ENCODE measurements around the gene UBTD1. TPM values are rescaled to one million over a fixed set of nuclear protein-coding genes. Genes with fewer than 3 reads are reported as not detected.

Gene UBTD1
- total RNA-seq, 2 donors from 2014 or later = 19.1 to 19.3 TPM

DNA sequence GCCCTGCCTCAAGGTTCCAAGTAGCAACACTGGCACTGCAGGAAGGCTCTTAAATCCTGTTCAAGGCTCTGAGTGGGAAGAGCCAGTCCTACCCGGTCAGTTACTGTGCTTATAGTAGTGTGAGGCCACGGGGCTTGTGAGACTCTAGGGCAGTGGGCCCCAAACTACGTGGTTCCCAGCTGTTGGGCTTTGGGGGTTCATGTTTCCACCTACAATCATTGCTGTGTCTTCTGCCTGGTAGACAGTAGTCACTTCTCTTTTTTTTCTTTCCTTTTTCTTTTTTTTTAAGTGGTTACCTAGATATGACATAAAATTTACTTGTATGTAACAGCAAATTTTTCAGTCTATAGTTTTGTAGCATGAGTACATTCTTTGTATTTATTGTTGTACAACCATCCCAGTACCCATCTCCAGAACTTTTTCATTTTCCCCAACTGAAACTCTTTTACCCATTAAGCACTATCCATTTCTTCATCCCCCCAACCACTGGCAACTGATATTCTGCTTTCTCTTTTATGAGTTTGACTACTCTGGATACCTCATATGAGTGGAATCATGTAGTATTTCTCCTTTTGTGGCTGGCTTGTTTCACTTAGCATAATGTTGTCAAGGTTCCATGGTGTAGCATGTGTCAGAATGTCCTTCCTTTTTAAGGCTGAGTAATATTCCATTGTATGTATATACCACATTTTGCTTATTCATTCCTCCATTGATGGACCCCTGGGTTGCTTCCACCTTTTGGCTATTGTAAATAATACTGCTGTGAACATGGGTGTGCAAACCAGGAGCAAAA is 7.7 kb downstream of the UBTD1 start:
- no peak for DNase-seq
- Mint-ChIP-seq H3K9me3 (no peaks in the 10 kb centered on the region), H3K4me1 (peaks cover 20% of the 10 kb centered on the region), H3K27ac (no peak overlapping the region), H3K36me3 (ENCODE audit: low read depth) (peaks cover 2% of the 10 kb centered on the region), H3K4me3 (no peak overlapping the region), H3K27me3 (ENCODE audit: insufficient read depth) (peaks cover 2% of the 10 kb centered on the region)
- WGBS, 2 experiments (ENCODE audit: insufficient coverage in 1 of 2, insufficient read length in 1 of 2) = 83 to 93% methylated on average over 3 of the region's 3 CpGs
- H3K4me3 ChIP-seq (ENCODE audit: low read length) = no peak overlapping the region
- H3K36me3 ChIP-seq (ENCODE audit: control insufficient read depth, insufficient read depth, low read length) = no peaks in the 10 kb centered on the region
- no peak overlapping the region for H3K27ac ChIP-seq (ENCODE audit: low read depth, low read length)
- peaks cover 7% of the 10 kb centered on the region for H3K4me1 ChIP-seq (ENCODE audit: control insufficient read depth, insufficient read depth, low read length)
- no peaks in the 10 kb centered on the region for H3K9me3 ChIP-seq (ENCODE audit: control insufficient read depth, low read length)
- peaks cover 1% of the 10 kb centered on the region for H3K27me3 ChIP-seq (ENCODE audit: control insufficient read depth, insufficient read depth, low read length, poor library complexity, severe bottlenecking)
- TF ChIP-seq, protein P1, sequence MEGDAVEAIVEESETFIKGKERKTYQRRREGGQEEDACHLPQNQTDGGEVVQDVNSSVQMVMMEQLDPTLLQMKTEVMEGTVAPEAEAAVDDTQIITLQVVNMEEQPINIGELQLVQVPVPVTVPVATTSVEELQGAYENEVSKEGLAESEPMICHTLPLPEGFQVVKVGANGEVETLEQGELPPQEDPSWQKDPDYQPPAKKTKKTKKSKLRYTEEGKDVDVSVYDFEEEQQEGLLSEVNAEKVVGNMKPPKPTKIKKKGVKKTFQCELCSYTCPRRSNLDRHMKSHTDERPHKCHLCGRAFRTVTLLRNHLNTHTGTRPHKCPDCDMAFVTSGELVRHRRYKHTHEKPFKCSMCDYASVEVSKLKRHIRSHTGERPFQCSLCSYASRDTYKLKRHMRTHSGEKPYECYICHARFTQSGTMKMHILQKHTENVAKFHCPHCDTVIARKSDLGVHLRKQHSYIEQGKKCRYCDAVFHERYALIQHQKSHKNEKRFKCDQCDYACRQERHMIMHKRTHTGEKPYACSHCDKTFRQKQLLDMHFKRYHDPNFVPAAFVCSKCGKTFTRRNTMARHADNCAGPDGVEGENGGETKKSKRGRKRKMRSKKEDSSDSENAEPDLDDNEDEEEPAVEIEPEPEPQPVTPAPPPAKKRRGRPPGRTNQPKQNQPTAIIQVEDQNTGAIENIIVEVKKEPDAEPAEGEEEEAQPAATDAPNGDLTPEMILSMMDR (conservative IDR thresholded peaks at IDR 0.05) = no peak
- no peak overlapping the region for H3K9ac ChIP-seq (ENCODE audit: extremely low read depth, low read length, poor library complexity, severe bottlenecking)

DNA sequence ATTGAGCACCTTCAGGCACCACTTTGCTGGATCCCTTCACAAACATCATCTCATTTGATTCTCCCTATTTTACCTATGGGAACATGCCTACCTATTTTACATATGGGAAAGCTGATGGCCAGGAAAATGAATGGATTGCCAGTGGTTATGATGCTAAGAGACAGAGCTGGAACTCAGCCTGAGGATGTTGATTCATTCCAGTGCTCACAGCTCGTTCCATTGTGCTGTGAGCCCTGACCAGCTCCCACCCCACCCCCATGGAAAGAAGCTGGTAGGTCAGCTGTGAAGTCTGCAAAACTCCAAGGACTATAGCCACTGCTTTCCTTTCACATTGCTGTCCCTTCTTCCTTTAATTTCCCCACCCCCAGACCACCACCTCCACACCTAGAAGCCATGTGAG is 9.6 kb downstream of the UBTD1 start:
- Mint-ChIP-seq H3K9me3 (no peaks in the 10 kb centered on the region), H3K4me3 (no peak overlapping the region), H3K27ac (peak overlapping the region; percentile 81), H3K27me3 (ENCODE audit: insufficient read depth) (no peaks in the 10 kb centered on the region), H3K4me1 (peaks cover 13% of the 10 kb centered on the region), H3K36me3 (ENCODE audit: low read depth) (no peaks in the 10 kb centered on the region)
- Histone ChIP-seq H3K27ac (ENCODE audit: low read depth, low read length) (no peak overlapping the region), H3K4me3 (ENCODE audit: low read length) (no peak overlapping the region), H3K27me3 (ENCODE audit: control insufficient read depth, insufficient read depth, low read length, poor library complexity, severe bottlenecking) (no peaks in the 10 kb centered on the region), H3K9ac (ENCODE audit: extremely low read depth, low read length, poor library complexity, severe bottlenecking) (no peak overlapping the region), H3K4me1 (ENCODE audit: control insufficient read depth, insufficient read depth, low read length) (peaks cover 7% of the 10 kb centered on the region), H3K9me3 (ENCODE audit: control insufficient read depth, low read length) (no peaks in the 10 kb centered on the region), H3K36me3 (ENCODE audit: control insufficient read depth, insufficient read depth, low read length) (no peaks in the 10 kb centered on the region)
- 50% methylated on average over 1 of the region's 1 CpG; no CpG with 5 or more reads in 1 of the 2 experiments for WGBS, 2 experiments (ENCODE audit: insufficient coverage in 1 of 2, insufficient read length in 1 of 2)
- TF ChIP-seq, protein P1 (conservative IDR thresholded peaks at IDR 0.05) = no peak
- DNase-seq = no peak

DNA sequence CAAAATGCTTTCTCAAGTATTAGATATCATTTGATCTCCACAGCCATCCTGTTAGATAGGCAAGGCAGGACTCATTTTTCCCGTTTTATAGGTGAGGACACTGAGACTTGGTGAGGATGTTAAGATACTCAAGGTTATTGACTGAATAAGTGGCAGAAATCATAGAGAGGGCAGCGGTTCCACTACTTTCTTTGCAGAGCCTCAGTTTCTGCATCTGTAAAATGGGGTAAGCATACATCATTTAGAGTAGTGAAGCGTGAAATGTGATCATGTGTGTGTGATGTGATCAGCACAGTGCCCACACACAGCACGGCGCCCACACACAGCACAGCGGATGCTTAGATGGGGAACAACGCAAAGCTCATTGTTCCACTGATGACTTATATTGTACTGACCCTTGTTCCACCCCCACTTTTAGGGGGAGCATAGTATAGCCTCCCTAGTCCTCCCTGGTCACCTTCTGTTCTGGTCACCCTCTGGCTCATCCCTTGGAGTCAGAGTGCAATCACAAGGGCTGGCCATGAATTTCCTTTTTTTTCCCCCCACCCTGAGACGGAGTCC is 10.5 kb downstream of the UBTD1 start:
- 92% methylated on average over 8 of the region's 8 CpGs for WGBS, 2 experiments (ENCODE audit: insufficient coverage in 1 of 2, insufficient read length in 1 of 2)
- TF ChIP-seq, protein P1 (conservative IDR thresholded peaks at IDR 0.05) = no peak
- H3K4me3 Mint-ChIP-seq = no peak overlapping the region
- peaks cover 13% of the 10 kb centered on the region for H3K4me1 Mint-ChIP-seq
- Histone ChIP-seq H3K9ac (ENCODE audit: extremely low read depth, low read length, poor library complexity, severe bottlenecking) (no peak overlapping the region), H3K9me3 (ENCODE audit: control insufficient read depth, low read length) (no peaks in the 10 kb centered on the region), H3K27me3 (ENCODE audit: control insufficient read depth, insufficient read depth, low read length, poor library complexity, severe bottlenecking) (no peaks in the 10 kb centered on the region), H3K36me3 (ENCODE audit: control insufficient read depth, insufficient read depth, low read length) (no peaks in the 10 kb centered on the region), H3K27ac (ENCODE audit: low read depth, low read length) (no peak overlapping the region), H3K4me1 (ENCODE audit: control insufficient read depth, insufficient read depth, low read length) (peaks cover 7% of the 10 kb centered on the region), H3K4me3 (ENCODE audit: low read length) (no peak overlapping the region)
- H3K27ac Mint-ChIP-seq = no peak overlapping the region
- DNase-seq = no peak
- no peaks in the 10 kb centered on the region for H3K36me3 Mint-ChIP-seq (ENCODE audit: low read depth)
- no peaks in the 10 kb centered on the region for H3K9me3 Mint-ChIP-seq
- no peaks in the 10 kb centered on the region for H3K27me3 Mint-ChIP-seq (ENCODE audit: insufficient read depth)
